ENCODE measurements around the gene FRMD4A.

Gene FRMD4A

DNA sequence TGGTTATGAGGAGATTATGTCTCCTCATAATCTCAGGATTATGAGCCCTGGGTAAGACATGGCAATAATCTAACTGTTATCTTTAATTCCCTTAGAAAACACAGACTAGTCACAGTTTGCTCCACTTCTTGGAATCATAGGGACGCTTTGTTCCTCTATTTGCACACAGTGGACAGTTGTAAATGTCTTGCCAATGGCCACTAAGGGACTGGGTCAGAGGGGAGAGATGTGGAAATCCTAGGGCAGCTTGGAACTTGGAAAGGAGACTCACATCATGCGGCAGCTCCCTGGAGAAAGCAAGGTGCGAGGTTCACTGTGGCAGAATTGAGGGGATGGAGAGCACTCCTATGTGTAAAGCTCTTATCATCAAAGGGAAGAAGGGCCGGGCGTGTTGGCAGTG lies 477.9 kb downstream of the FRMD4A start:
- no peaks in the 10 kb centered on the region for H3K27me3 ChIP-seq (ENCODE audit: low read length)
- no peaks in the 10 kb centered on the region for H3K9me2 ChIP-seq (replicated peaks; ENCODE audit: insufficient read depth, low read length)
- no peaks in the 10 kb centered on the region for H3K9me3 ChIP-seq (ENCODE audit: insufficient read depth, low read length)
- H3K9ac ChIP-seq (ENCODE audit: low read length), result no peak overlapping the region
- H3K4me2 ChIP-seq (ENCODE audit: low read depth, low read length, poor library complexity, severe bottlenecking), result no peak overlapping the region
- no peak overlapping the region for H2AFZ ChIP-seq (ENCODE audit: low read depth, low read length, severe bottlenecking)
- H3K27ac ChIP-seq (ENCODE audit: low read depth, low read length), result no peak overlapping the region
- TF ChIP-seq, protein P1, sequence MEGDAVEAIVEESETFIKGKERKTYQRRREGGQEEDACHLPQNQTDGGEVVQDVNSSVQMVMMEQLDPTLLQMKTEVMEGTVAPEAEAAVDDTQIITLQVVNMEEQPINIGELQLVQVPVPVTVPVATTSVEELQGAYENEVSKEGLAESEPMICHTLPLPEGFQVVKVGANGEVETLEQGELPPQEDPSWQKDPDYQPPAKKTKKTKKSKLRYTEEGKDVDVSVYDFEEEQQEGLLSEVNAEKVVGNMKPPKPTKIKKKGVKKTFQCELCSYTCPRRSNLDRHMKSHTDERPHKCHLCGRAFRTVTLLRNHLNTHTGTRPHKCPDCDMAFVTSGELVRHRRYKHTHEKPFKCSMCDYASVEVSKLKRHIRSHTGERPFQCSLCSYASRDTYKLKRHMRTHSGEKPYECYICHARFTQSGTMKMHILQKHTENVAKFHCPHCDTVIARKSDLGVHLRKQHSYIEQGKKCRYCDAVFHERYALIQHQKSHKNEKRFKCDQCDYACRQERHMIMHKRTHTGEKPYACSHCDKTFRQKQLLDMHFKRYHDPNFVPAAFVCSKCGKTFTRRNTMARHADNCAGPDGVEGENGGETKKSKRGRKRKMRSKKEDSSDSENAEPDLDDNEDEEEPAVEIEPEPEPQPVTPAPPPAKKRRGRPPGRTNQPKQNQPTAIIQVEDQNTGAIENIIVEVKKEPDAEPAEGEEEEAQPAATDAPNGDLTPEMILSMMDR (IDR thresholded peaks at IDR 0.05; ENCODE audit: insufficient read depth, low read length, poor library complexity, severe bottlenecking), result no peak
- no peak for TF ChIP-seq EZH2phosphoT487 (conservative IDR thresholded peaks at IDR 0.05; ENCODE audit: low read length)
- no peaks in the 10 kb centered on the region for H3K36me3 ChIP-seq (ENCODE audit: low read length)
- H3K79me2 ChIP-seq (ENCODE audit: insufficient read depth, low read length), result no peaks in the 10 kb centered on the region
- no peaks in the 10 kb centered on the region for H3F3A ChIP-seq (ENCODE audit: insufficient read depth)
- no peaks in the 10 kb centered on the region for H4K20me1 ChIP-seq (ENCODE audit: low read depth, low read length)
- no peak overlapping the region for H3K4me3 ChIP-seq (ENCODE audit: insufficient read depth, low read length, poor library complexity, severe bottlenecking)

DNA sequence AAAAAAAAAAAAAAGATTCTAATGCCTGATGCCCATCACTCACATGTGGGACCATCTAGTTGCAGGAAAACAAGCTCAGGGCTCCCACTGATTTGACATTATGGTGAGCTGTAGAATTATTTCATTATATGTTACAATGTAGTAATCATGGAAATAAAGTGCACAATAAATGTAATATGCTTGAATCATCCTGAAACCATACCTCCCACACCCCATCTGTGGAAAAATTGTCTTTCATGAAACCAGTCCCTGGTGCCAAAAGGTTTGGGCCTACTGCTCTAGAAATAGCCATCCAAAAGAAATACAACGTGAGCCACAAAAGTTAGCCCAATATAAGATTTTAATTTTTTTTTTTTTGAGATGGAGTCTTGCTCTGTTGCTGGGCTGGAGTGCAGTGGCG lies 478.8 kb downstream of the FRMD4A start:
- Histone ChIP-seq H4K20me1 (ENCODE audit: low read depth, low read length) (no peaks in the 10 kb centered on the region), H3K4me3 (ENCODE audit: insufficient read depth, low read length, poor library complexity, severe bottlenecking) (no peak overlapping the region), H2AFZ (ENCODE audit: low read depth, low read length, severe bottlenecking) (no peak overlapping the region), H3K27ac (ENCODE audit: low read depth, low read length) (no peak overlapping the region), H3K27me3 (ENCODE audit: low read length) (no peaks in the 10 kb centered on the region), H3K9me3 (ENCODE audit: insufficient read depth, low read length) (no peaks in the 10 kb centered on the region), H3K9ac (ENCODE audit: low read length) (no peak overlapping the region), H3K79me2 (ENCODE audit: insufficient read depth, low read length) (no peaks in the 10 kb centered on the region), H3K9me2 (replicated peaks; ENCODE audit: insufficient read depth, low read length) (no peaks in the 10 kb centered on the region), H3K36me3 (ENCODE audit: low read length) (no peaks in the 10 kb centered on the region), H3F3A (ENCODE audit: insufficient read depth) (no peaks in the 10 kb centered on the region), H3K4me2 (ENCODE audit: low read depth, low read length, poor library complexity, severe bottlenecking) (no peak overlapping the region)
- TF ChIP-seq, protein P1 (IDR thresholded peaks at IDR 0.05; ENCODE audit: insufficient read depth, low read length, poor library complexity, severe bottlenecking), result no peak
- TF ChIP-seq EZH2phosphoT487 (conservative IDR thresholded peaks at IDR 0.05; ENCODE audit: low read length), result no peak

DNA sequence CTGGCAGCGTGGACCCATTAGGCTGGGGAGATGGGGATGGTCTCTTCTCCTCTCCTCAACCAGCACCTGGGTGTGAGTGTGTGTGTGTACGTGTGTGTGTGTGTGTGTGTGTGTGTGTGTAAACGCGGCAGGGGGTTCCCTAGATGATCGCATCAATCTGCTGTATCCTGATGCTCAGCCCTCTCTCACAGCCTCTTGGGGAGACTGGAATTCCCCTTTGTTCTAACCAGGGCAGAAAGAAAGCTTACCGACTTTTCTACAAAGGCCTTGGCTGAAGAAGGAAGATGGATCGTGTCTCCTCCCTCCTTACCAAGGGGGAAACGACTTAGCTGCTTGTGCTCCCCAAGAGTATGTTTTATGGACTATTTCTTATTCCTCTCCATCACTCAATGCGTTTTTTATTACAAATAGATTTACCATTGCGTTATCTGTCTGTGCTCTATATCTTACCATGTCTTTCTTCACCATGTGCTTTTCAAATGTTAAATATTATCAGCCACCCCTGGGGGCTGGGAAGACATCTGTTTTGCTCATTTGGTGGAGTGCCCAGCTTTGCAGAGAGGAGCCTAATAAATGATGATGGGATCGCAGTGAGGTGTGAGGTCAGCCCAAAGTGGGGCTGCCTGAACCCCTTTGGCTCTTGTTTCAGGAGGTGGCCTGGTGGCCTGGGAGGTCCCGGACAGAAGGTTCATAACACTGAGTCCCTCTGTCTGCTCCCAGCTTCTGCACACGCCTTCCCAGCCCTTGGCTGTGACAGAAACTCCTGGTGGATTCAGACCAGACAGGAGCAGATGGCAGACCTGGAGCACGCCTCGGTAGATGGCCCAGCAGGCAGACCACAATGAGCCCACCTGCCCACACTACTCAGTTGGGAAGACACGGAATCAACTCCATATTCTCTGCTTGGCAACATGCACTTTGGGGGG lies 481.9 kb downstream of the FRMD4A start:
- H3K4me3 ChIP-seq (ENCODE audit: insufficient read depth, low read length, poor library complexity, severe bottlenecking), result no peak overlapping the region
- H3K79me2 ChIP-seq (ENCODE audit: insufficient read depth, low read length), result no peaks in the 10 kb centered on the region
- H3K27ac ChIP-seq (ENCODE audit: low read depth, low read length), result no peak overlapping the region
- TF ChIP-seq, protein P1 (IDR thresholded peaks at IDR 0.05; ENCODE audit: insufficient read depth, low read length, poor library complexity, severe bottlenecking), result no peak
- TF ChIP-seq EZH2phosphoT487 (conservative IDR thresholded peaks at IDR 0.05; ENCODE audit: low read length), result no peak
- no peak overlapping the region for H3K9ac ChIP-seq (ENCODE audit: low read length)
- no peaks in the 10 kb centered on the region for H3K9me3 ChIP-seq (ENCODE audit: insufficient read depth, low read length)
- no peak overlapping the region for H2AFZ ChIP-seq (ENCODE audit: low read depth, low read length, severe bottlenecking)
- H4K20me1 ChIP-seq (ENCODE audit: low read depth, low read length), result no peaks in the 10 kb centered on the region
- H3K27me3 ChIP-seq (ENCODE audit: low read length), result no peaks in the 10 kb centered on the region
- H3K9me2 ChIP-seq (replicated peaks; ENCODE audit: insufficient read depth, low read length), result no peaks in the 10 kb centered on the region
- no peaks in the 10 kb centered on the region for H3F3A ChIP-seq (ENCODE audit: insufficient read depth)
- no peaks in the 10 kb centered on the region for H3K36me3 ChIP-seq (ENCODE audit: low read length)
- H3K4me2 ChIP-seq (ENCODE audit: low read depth, low read length, poor library complexity, severe bottlenecking), result no peak overlapping the region

Data from SU-DHL-6 (cell line).